HFF-Myc (cell line): ENCODE results near the gene PLA2G5.
"Not testable (repeated sequence)": the region's sequence is repeated elsewhere in the genome, so short reads cannot be mapped to it uniquely, and the experiment has no call there.

Experiments used
- DNase-seq: peaks from one replicate; pipeline ENCODE4 v3.0.0-alpha.2; 2011; ENCODE audit warnings: low read depth; ENCODE audit errors: extremely low read depth
- H3K4me3 ChIP-seq: replicated peaks from 2 replicates; pipeline ENCODE4 v1.5.1; 2011; ENCODE audit warnings: low read depth, mild to moderate bottlenecking, control low read depth, low read length
- CTCF ChIP-seq: IDR thresholded peaks from 2 replicates; pipeline ENCODE4 v1.5.1; 2012; ENCODE audit warnings: mild to moderate bottlenecking, low read depth, low read length, control low read depth; ENCODE audit errors: missing control alignments

PLA2G5 gene

GRCh38 chr1:20051218-20051829 lies 18.7 kb upstream of the PLA2G5 start:
- no peak for TF ChIP-seq CTCF
- H3K4me3 ChIP-seq = no peak overlapping the region
- no peak for DNase-seq

GRCh38 chr1:20052386-20052785 lies 17.6 kb upstream of the PLA2G5 start:
- no peak overlapping the region for H3K4me3 ChIP-seq
- DNase-seq = no peak
- no peak for TF ChIP-seq CTCF

GRCh38 chr1:20057886-20058420 lies 12.0 kb upstream of the PLA2G5 start:
- DNase-seq = no peak
- H3K4me3 ChIP-seq = no peak overlapping the region
- no peak for TF ChIP-seq CTCF

DNA sequence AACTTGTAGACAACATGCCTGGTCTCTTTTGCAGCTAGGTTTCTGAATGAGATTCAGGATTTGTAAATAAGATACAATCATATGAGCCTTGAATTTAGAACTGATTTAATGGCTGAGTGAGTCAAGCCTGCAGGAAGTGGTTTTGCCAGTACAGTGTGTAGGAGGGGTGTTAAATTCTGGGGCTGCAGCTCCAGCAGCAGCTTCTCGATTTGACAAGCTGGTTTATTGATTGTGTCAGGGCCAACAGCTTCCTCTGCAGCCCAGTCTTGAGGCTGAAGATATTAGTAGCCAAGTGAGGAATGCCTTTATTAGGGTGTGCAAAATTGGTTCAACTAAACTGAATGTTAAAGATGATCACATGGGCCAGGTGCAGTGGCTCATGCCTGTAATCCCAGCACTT lies 11.5 kb upstream of the PLA2G5 start:
- peak; percentile 36 for DNase-seq
- no peak for TF ChIP-seq CTCF
- H3K4me3 ChIP-seq = no peak overlapping the region

DNA sequence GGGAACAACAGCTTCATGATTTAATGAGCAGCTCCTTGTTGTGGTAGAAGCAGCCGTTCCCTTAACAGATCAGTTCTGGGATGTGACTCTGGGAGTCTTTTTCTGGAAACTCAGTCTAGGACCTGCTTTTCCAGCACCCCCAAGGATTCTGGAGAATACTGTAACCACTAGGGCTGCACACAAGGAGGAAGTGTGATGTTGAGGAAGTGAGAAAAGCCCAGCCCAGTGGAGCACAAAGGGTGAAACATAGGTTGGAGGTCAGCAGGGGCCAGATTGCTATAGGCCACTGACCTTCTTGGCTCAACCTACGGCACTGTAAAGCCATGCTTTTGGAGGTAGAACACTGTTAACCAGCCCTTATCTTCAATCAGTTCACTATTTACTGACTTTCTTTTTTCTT lies 10.1 kb upstream of the PLA2G5 start:
- H3K4me3 ChIP-seq = no peak overlapping the region
- DNase-seq = no peak
- TF ChIP-seq CTCF = no peak

DNA sequence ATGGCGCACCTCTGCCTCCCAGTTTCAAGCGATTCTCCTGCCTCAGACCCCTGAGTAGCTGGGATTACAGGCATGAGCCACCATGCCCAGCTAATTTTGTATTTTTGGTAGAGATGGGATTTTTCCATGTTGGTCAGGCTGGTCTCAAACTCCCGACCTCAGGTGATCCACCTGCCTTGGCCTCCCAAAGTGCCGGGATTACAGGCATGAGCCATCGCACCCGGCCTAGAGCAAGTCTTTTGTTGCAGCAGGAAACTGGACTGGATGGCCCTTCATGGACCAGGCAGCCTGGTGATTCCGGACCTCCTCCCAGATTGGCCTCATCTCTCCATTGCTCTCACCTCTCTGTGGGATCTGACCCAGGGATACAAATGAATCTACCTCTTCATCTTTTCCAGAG lies 9.2 kb upstream of the PLA2G5 start:
- not testable (repeated sequence) for H3K4me3 ChIP-seq, DNase-seq

DNA sequence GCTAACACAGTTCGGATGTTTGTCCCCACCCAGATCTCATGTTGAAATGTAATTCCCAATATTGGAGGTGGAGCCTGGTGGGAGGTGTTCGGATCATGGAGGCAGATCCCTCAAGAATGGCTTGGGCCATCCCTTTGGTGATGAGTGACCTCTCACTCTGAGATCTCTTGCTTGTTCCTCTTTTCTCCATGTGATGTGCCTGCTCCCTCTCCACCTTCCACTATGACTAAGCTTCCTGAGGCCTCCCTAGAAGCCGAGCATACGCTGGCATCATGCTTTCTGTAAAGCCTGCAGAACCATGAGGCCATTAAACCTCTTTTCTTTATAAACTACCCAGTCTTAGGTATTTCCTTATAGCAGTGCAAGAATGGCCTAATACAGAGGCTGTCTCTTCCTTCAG lies 8.1 kb upstream of the PLA2G5 start:
- no peak for DNase-seq
- no peak for TF ChIP-seq CTCF
- H3K4me3 ChIP-seq = no peak overlapping the region
